BLaER1 treated with 17β-estradiol and CSF1 and Interleukin-3, amounts not matched to agents 10 nM and 100 nM (cell line): ENCODE results near the gene DOK6.

Experiments used
- H3K27ac ChIP-seq, 11 experiments: shearing (Covaris generic); formaldehyde crosslinking; 2 replicates each; pipeline ENCODE4 v1.8.1; 2022
- H3K27me3 ChIP-seq, 11 experiments: shearing (Covaris generic); formaldehyde crosslinking; 2 replicates each; pipeline ENCODE4 v1.8.1; 2022
- H3K36me3 ChIP-seq, 11 experiments: shearing (Covaris generic); formaldehyde crosslinking; 2 replicates each; pipeline ENCODE4 v1.8.1; 2022
- H3K4me1 ChIP-seq, 10 experiments: shearing (Covaris generic); formaldehyde crosslinking; 2 replicates each; pipeline ENCODE4 v1.8.1; 2022
- H3K4me2 ChIP-seq, 11 experiments: shearing (Covaris generic); formaldehyde crosslinking; 2 replicates each; pipeline ENCODE4 v1.8.1; 2022
- H3K4me3 ChIP-seq, 10 experiments: shearing (Covaris generic); formaldehyde crosslinking; 2 replicates each; pipeline ENCODE4 v1.8.1; 2022
- H3K9ac ChIP-seq, 11 experiments: shearing (Covaris generic); formaldehyde crosslinking; 2 replicates each; pipeline ENCODE4 v1.8.1; 2022
- H3K9me3 ChIP-seq, 11 experiments: shearing (Covaris generic); formaldehyde crosslinking; replicated peaks in 1 of 11; 2 replicates each; pipeline ENCODE4 v1.8.1; 2022
- H4K20me1 ChIP-seq, 11 experiments: shearing (Covaris generic); formaldehyde crosslinking; 2 replicates each; pipeline ENCODE4 v1.8.1; 2022
- Cebpa-rat ChIP-seq, 11 experiments: shearing (Covaris generic); IDR thresholded peaks; 2 replicates each; pipeline ENCODE4 v1.8.1; 2022

Gene DOK6

DNA sequence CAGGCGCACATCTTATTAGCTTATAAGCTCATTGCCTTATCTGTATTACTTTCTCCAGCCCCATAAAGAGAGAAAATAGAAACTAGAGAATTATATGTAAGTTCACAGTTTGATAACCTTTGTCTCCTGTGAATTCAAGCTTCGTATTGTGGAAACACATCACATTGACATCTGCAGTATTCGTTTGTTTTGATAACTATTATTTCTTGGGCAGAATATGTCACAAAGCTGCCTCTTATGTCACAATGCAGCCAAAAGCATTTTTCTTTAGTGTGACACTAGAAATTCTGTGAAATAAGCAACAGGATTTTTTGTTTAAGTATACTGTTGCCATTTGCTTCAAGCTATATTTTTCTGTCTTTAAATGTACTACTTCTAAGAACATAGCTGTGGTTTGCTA, 221.5 kb downstream of the DOK6 start:
- Histone ChIP-seq H4K20me1 (no peaks in the 10 kb centered on the region), H3K9me3 (no peaks in the 10 kb centered on the region), H3K27me3 (no peaks in the 10 kb centered on the region), H3K9ac (no peak overlapping the region), H3K4me1 (peaks cover 0 to 4% (median 0%) of the 10 kb centered on the region in 10 experiments; a peak in 1 of 20 replicates), H3K27ac (no peak overlapping the region), H3K36me3 (no peaks in the 10 kb centered on the region), H3K4me3 (no peak overlapping the region), H3K4me2 (no peak overlapping the region)
- TF ChIP-seq Cebpa-rat (IDR thresholded peaks at IDR 0.05) = no peak

DNA sequence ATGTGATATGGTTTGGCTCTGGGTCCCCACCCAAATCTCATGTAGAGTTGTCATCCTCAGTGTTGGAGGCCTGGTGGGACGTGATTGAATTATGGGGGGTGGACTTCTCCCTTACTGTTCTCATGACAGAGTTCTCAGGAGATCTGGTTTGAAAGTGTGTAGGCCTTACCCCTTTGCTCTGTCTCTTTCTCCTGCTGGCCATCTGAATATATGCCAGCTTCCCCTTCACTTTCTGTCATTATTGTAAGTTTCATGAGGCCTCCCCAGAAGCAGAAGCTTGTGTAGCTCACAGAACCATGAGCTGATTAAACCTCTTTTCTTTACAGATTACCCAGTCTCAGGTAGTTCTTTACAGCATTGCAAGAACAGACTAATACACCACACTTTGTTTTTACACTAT, 222.3 kb downstream of the DOK6 start:
- H3K4me1 ChIP-seq = peaks cover 0 to 4% (median 0%) of the 10 kb centered on the region in 10 experiments; a peak in 1 of 20 replicates
- TF ChIP-seq Cebpa-rat (IDR thresholded peaks at IDR 0.05) = no peak
- no peaks in the 10 kb centered on the region for H4K20me1 ChIP-seq
- no peaks in the 10 kb centered on the region for H3K27me3 ChIP-seq
- no peak overlapping the region for H3K4me3 ChIP-seq
- no peak overlapping the region for H3K9ac ChIP-seq
- H3K9me3 ChIP-seq = no peaks in the 10 kb centered on the region
- no peak overlapping the region for H3K27ac ChIP-seq
- no peaks in the 10 kb centered on the region for H3K36me3 ChIP-seq
- no peak overlapping the region for H3K4me2 ChIP-seq

DNA sequence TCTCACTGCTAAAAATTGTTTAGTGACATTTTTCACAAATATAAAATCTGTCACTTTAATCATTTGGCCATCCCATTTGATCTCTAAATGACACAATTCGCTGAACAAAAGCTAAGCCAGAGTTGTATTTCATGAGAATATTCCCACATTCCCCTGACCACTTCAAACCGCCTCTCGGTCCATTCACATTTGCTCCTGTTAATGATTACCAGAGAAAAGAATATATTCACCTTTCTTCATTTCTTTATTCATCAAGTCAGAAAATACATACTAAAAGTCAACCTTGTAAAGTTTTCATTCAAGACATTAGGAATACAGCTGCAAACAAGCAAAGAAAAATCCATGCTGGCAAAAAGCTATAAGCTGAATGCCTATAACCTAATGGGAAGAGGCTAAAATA, 225.5 kb downstream of the DOK6 start:
- Histone ChIP-seq H4K20me1 (no peaks in the 10 kb centered on the region), H3K4me2 (no peak overlapping the region), H3K9me3 (no peaks in the 10 kb centered on the region), H3K36me3 (no peaks in the 10 kb centered on the region), H3K9ac (no peak overlapping the region), H3K27ac (no peak overlapping the region), H3K4me3 (no peak overlapping the region), H3K4me1 (peaks cover 0 to 4% (median 0%) of the 10 kb centered on the region in 10 experiments; a peak in 1 of 20 replicates), H3K27me3 (no peaks in the 10 kb centered on the region)
- no peak for TF ChIP-seq Cebpa-rat (IDR thresholded peaks at IDR 0.05)

DNA sequence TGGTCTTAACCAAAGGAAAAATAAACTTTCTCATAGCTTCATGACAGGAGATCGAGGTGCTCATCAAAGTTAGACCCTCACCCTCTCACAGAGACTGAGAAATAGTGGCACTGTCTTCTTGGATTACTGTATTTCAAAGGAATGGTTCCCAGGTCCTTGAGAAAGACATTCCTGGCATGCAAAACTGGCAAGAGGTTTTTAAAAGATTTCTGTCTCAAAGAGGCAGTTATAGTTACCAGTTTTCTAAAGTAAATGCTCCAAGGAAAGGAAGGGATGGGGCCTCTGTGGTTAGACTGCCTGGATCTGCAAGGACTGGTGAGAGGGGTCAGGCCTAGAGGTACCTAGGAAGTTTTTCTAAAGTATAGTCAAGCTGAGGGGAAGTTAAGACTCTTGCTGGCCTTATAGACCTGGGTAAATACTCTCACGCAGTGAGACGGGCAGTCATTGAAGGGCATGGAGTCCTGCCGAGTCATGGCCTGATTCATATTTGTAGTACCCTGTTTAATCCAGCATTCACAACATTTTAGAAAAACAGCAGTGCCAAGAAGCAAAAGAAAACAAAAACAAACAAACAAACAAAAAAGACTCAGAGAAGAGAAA, 226.1 kb downstream of the DOK6 start:
- H3K9me3 ChIP-seq = no peaks in the 10 kb centered on the region
- no peaks in the 10 kb centered on the region for H3K36me3 ChIP-seq
- H3K27me3 ChIP-seq = no peaks in the 10 kb centered on the region
- H3K4me1 ChIP-seq = no peaks in the 10 kb centered on the region
- H3K27ac ChIP-seq = no peak overlapping the region
- no peak overlapping the region for H3K4me3 ChIP-seq
- H4K20me1 ChIP-seq = no peaks in the 10 kb centered on the region
- no peak for TF ChIP-seq Cebpa-rat (IDR thresholded peaks at IDR 0.05)
- H3K4me2 ChIP-seq = no peak overlapping the region
- H3K9ac ChIP-seq = no peak overlapping the region

DNA sequence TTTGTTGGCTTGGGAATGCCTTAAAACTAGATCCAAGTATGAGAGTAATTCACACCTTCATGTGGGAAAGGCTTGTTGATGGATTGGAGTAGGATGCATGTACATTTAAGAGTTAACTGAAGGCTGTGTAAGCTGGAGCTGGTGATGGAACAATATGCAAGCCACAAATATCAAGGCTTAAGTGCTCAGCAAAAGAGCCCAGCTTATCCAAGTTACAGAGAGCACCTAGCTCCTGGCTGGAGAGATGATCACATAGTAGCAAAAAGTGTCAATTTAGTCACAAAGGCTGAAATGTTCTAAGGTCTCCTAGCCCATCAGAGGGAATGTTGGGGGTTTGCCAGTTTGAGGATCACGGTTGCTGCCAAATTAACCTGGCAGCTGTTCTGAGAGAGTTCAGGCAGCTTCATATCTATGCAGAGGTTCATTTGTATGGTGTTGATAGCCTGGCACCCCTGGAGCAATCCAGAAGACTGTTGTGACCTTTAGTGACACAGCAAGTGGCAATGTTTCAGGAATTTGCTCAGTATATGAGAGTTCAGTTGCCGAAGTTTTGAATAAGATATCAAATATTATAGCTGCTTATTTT, 228.2 kb downstream of the DOK6 start:
- Histone ChIP-seq H3K9me3 (no peaks in the 10 kb centered on the region), H3K9ac (no peak overlapping the region), H3K27me3 (no peaks in the 10 kb centered on the region), H3K36me3 (no peaks in the 10 kb centered on the region), H3K4me1 (no peaks in the 10 kb centered on the region), H3K27ac (no peak overlapping the region), H3K4me2 (no peak overlapping the region), H4K20me1 (no peaks in the 10 kb centered on the region), H3K4me3 (no peak overlapping the region)
- TF ChIP-seq Cebpa-rat (IDR thresholded peaks at IDR 0.05) = no peak

DNA sequence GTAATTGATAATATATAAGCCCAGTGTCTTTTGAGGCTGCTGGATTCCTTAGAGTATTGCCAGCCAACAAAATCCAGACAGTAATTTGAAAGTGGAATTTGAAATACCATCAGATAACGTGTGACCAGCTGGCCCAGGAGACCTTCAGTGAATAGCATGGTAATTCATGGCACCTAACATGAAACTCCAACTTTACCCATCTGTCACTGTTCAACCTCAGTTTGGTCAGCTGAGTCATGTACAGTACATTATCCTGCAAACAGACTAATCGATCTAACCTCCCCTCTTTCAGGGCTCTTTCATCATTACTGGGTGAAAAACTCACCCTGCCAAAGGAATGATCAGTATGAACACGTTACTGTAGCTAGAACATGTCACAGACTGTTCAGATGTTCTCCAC, 230.6 kb downstream of the DOK6 start:
- Histone ChIP-seq H3K4me2 (no peak overlapping the region), H3K27me3 (no peaks in the 10 kb centered on the region), H3K4me1 (no peaks in the 10 kb centered on the region), H3K9ac (no peak overlapping the region), H3K9me3 (no peaks in the 10 kb centered on the region), H3K27ac (no peak overlapping the region), H3K4me3 (no peak overlapping the region), H4K20me1 (no peaks in the 10 kb centered on the region), H3K36me3 (no peaks in the 10 kb centered on the region)
- no peak for TF ChIP-seq Cebpa-rat (IDR thresholded peaks at IDR 0.05)

DNA sequence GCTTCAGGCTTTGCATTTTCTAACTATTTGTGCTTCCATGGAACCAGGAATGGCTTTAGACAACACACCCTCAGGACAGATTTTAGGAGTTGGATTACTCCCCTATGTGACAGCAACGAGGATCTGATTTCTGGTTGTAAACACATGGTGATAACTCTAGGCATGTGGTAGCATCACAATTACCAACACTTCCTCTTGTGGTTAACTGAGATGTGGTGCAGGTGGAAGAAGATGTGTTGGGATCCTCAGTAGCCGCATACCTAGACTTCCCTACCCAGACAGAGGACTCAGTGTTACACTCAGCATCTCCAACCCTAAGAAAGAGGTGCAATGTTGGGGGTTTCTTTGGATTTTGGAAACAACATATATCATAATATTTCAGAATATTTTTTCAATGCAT, 234.8 kb downstream of the DOK6 start:
- Histone ChIP-seq H3K9me3 (no peaks in the 10 kb centered on the region), H3K4me2 (no peak overlapping the region), H3K36me3 (no peaks in the 10 kb centered on the region), H4K20me1 (no peaks in the 10 kb centered on the region), H3K4me1 (no peaks in the 10 kb centered on the region), H3K27me3 (no peaks in the 10 kb centered on the region), H3K27ac (no peak overlapping the region), H3K9ac (no peak overlapping the region), H3K4me3 (no peak overlapping the region)
- no peak for TF ChIP-seq Cebpa-rat (IDR thresholded peaks at IDR 0.05)

DNA sequence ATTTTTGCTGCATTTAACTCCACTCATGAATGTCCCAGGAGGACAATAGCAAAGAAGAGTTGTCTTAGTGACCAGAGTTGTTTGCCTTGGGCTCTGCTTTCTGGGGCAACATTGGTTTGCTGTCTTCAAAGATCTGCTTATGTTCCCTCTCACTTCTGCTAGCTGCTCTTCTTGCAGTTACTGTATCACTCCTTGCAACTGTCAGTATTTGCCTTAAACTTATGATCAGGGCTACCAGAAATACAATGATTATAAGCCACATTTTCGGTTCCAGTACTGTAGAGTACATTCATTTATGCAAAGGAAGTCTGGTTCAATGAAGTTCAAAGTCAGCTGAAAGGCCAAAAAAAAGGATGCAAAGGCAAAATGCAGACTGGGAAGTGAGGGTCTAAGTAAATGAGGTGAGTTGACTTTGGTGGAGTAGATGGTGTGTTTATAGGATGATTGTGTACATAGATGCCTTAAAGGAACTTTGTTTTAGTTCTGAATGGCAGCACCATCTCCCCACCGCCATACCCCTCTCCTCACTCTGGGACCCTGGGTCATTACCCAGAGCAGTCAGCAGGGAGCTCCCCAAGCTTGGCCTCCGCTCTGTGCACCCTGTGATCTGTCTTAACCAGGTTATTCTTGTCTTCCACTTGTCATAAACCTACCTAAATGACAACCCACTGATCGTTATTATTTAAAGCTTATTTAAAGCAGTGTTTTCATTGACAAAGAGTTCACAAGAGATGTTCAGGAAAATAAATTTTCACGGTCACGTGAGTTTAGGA, 236.0 kb downstream of the DOK6 start:
- no peak overlapping the region for H3K4me2 ChIP-seq
- no peaks in the 10 kb centered on the region for H3K27me3 ChIP-seq
- H3K36me3 ChIP-seq = no peaks in the 10 kb centered on the region
- no peak overlapping the region for H3K9ac ChIP-seq
- H3K4me1 ChIP-seq = no peaks in the 10 kb centered on the region
- H3K9me3 ChIP-seq = no peaks in the 10 kb centered on the region
- no peak overlapping the region for H3K4me3 ChIP-seq
- no peaks in the 10 kb centered on the region for H4K20me1 ChIP-seq
- no peak for TF ChIP-seq Cebpa-rat (IDR thresholded peaks at IDR 0.05)
- no peak overlapping the region for H3K27ac ChIP-seq

DNA sequence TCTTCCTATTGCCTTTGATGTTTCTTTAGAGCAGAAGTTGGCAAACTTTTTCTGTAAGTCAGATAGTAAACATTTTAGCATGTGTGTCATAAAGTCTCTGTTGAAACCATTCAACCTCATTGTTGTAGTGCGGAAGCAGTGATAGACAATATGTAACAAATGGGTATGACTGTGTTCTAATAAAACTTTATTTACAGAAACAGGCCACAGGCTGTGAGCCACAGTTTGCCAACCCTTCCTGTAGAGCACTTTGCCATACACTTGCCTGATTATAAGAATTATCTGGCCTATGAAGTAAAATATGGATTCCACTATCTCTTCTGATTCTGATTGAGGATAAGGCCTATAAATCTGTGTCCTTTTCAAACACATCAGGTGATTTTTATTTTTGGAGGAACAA, 237.4 kb downstream of the DOK6 start:
- Histone ChIP-seq H3K9ac (no peak overlapping the region), H4K20me1 (no peaks in the 10 kb centered on the region), H3K36me3 (no peaks in the 10 kb centered on the region), H3K4me2 (no peak overlapping the region), H3K27ac (no peak overlapping the region), H3K27me3 (no peaks in the 10 kb centered on the region), H3K4me3 (no peak overlapping the region), H3K9me3 (no peaks in the 10 kb centered on the region), H3K4me1 (no peaks in the 10 kb centered on the region)
- TF ChIP-seq Cebpa-rat (IDR thresholded peaks at IDR 0.05) = no peak

DNA sequence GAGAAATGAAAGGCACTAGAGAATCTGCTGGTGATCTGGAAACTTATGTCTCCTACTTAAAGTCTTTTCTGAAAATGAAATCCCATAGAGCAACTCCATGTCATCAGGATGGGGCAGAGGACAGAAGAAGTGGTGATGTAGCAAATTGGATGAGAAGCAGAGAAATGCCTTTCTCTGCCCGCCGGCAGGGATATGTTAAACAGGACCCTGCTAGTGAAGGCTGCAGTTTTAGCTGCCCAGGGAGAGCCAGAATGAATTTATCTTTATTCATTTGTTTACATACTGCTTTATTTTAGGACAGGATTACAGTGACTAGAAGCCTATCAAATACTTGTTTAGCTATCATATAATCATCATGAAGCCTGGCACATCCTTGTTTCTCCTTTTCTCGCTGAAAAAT, 247.0 kb downstream of the DOK6 start:
- Histone ChIP-seq H3K9ac (no peak overlapping the region), H3K27ac (no peak overlapping the region), H3K4me2 (no peak overlapping the region), H3K27me3 (no peaks in the 10 kb centered on the region), H3K4me3 (no peak overlapping the region), H3K9me3 (no peaks in the 10 kb centered on the region), H3K4me1 (no peaks in the 10 kb centered on the region), H4K20me1 (no peaks in the 10 kb centered on the region), H3K36me3 (no peaks in the 10 kb centered on the region)
- no peak for TF ChIP-seq Cebpa-rat (IDR thresholded peaks at IDR 0.05)
